ENCODE measurements around the gene HMGCS2.

DNA sequence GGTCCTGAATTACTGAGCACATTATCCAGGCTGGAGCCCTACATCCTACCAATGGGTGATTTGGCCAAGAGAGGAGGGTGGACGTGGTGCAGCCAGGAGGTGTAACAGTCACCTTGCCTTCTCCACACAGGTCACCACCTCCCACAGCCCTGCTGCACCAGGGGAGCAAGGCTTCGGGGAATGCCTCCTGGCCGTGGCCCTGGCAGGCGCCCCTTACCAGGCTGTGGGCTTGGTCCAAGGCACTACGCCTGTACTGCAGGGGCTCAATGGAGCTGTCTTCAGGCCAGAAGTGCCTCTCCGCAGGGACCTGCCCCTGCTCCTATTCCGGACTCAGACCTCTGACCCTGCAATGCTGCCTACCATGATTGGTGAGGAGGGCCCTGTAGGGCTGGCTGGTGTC, 26.0 kb downstream of the HMGCS2 start:
- TF ChIP-seq, protein P1, sequence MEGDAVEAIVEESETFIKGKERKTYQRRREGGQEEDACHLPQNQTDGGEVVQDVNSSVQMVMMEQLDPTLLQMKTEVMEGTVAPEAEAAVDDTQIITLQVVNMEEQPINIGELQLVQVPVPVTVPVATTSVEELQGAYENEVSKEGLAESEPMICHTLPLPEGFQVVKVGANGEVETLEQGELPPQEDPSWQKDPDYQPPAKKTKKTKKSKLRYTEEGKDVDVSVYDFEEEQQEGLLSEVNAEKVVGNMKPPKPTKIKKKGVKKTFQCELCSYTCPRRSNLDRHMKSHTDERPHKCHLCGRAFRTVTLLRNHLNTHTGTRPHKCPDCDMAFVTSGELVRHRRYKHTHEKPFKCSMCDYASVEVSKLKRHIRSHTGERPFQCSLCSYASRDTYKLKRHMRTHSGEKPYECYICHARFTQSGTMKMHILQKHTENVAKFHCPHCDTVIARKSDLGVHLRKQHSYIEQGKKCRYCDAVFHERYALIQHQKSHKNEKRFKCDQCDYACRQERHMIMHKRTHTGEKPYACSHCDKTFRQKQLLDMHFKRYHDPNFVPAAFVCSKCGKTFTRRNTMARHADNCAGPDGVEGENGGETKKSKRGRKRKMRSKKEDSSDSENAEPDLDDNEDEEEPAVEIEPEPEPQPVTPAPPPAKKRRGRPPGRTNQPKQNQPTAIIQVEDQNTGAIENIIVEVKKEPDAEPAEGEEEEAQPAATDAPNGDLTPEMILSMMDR (conservative IDR thresholded peaks at IDR 0.05), result no peak
- TF ChIP-seq EZH2 (IDR thresholded peaks at IDR 0.05; ENCODE audit: low read depth), result no peak
